ENCODE data around the gene ZBTB18.

The ZBTB18 gene

GRCh38 chr1:244077473-244078220, 26.6 kb downstream of the ZBTB18 start:
- Histone ChIP-seq H3K9ac (ENCODE audit: low read depth, low read length) (no peak overlapping the region), H3K36me3 (ENCODE audit: insufficient read depth, low read length) (no peaks in the 10 kb centered on the region), H3K9me3 (ENCODE audit: insufficient read depth, low read depth, low read length) (no peaks in the 10 kb centered on the region), H3K27me3 (ENCODE audit: insufficient read depth, low read length) (no peaks in the 10 kb centered on the region), H3K4me1 (ENCODE audit: insufficient read depth, low read length) (peaks cover 10% of the 10 kb centered on the region), H3K4me3 (ENCODE audit: low read length) (no peak overlapping the region), H3K27ac (ENCODE audit: low read depth, low read length) (no peak overlapping the region)
- WGBS = 84% methylated on average over 18 of the region's 22 CpGs

GRCh38 chr1:244080343-244080929, 29.4 kb downstream of the ZBTB18 start:
- H3K27ac ChIP-seq (ENCODE audit: low read depth, low read length) = no peak overlapping the region
- H3K4me3 ChIP-seq (ENCODE audit: low read length) = no peak overlapping the region
- 90% methylated on average over 12 of the region's 12 CpGs for WGBS
- H3K4me1 ChIP-seq (ENCODE audit: insufficient read depth, low read length) = peaks cover 2% of the 10 kb centered on the region; the same call in 1 of the 2 replicates
- H3K27me3 ChIP-seq (ENCODE audit: insufficient read depth, low read length) = no peaks in the 10 kb centered on the region
- no peaks in the 10 kb centered on the region for H3K36me3 ChIP-seq (ENCODE audit: insufficient read depth, low read length)
- H3K9me3 ChIP-seq (ENCODE audit: insufficient read depth, low read depth, low read length) = no peaks in the 10 kb centered on the region
- no peak overlapping the region for H3K9ac ChIP-seq (ENCODE audit: low read depth, low read length)

DNA sequence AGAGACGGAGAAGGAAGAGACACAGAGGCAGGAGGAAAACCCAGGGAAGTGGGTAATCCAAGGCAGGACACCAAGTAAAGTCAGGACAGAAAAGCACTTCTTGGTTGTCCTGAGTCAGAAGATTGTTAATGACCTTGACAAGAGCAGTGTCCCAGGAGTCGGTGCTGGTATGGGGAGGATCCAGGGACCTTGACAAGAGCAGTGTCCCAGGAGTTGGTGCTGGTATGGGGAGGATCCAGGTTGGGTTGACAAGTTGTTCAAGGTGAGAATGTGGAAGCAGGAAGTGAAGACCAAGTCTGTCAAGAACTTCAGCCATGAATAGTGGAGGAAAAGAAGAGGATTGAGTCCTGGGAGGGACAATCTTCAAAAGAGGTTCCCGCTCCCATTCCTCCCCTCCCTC, 31.9 kb downstream of the ZBTB18 start:
- H3K4me3 ChIP-seq (ENCODE audit: low read length) = no peak overlapping the region
- WGBS = 95% methylated on average over 2 of the region's 3 CpGs
- H3K9me3 ChIP-seq (ENCODE audit: insufficient read depth, low read depth, low read length) = no peaks in the 10 kb centered on the region
- no peaks in the 10 kb centered on the region for H3K4me1 ChIP-seq (ENCODE audit: insufficient read depth, low read length)
- no peak overlapping the region for H3K27ac ChIP-seq (ENCODE audit: low read depth, low read length)
- H3K27me3 ChIP-seq (ENCODE audit: insufficient read depth, low read length) = no peaks in the 10 kb centered on the region
- no peak overlapping the region for H3K9ac ChIP-seq (ENCODE audit: low read depth, low read length)
- no peaks in the 10 kb centered on the region for H3K36me3 ChIP-seq (ENCODE audit: insufficient read depth, low read length)

- Histone ChIP-seq H3K9me3 (ENCODE audit: insufficient read depth, low read depth, low read length) (no peaks in the 10 kb centered on the region), H3K27ac (ENCODE audit: low read depth, low read length) (no peak overlapping the region), H3K4me3 (ENCODE audit: low read length) (no peak overlapping the region), H3K27me3 (ENCODE audit: insufficient read depth, low read length) (no peaks in the 10 kb centered on the region), H3K36me3 (ENCODE audit: insufficient read depth, low read length) (no peaks in the 10 kb centered on the region), H3K4me1 (ENCODE audit: insufficient read depth, low read length) (no peaks in the 10 kb centered on the region), H3K9ac (ENCODE audit: low read depth, low read length) (no peak overlapping the region)
- 72% methylated on average over 5 of the region's 5 CpGs for WGBS
These were observed 32.4 kb downstream of the ZBTB18 start for GRCh38 chr1:244083383-244083943.

- H3K4me3 ChIP-seq (ENCODE audit: low read length) = no peak overlapping the region
- no peaks in the 10 kb centered on the region for H3K4me1 ChIP-seq (ENCODE audit: insufficient read depth, low read length)
- 79% methylated on average over 3 of the region's 3 CpGs for WGBS
- H3K9ac ChIP-seq (ENCODE audit: low read depth, low read length) = no peak overlapping the region
- H3K9me3 ChIP-seq (ENCODE audit: insufficient read depth, low read depth, low read length) = no peaks in the 10 kb centered on the region
- H3K36me3 ChIP-seq (ENCODE audit: insufficient read depth, low read length) = no peaks in the 10 kb centered on the region
- no peak overlapping the region for H3K27ac ChIP-seq (ENCODE audit: low read depth, low read length)
- H3K27me3 ChIP-seq (ENCODE audit: insufficient read depth, low read length) = no peaks in the 10 kb centered on the region
These were observed 33.7 kb downstream of the ZBTB18 start for GRCh38 chr1:244084763-244085162.

- no peaks in the 10 kb centered on the region for H3K36me3 ChIP-seq (ENCODE audit: insufficient read depth, low read length)
- H3K9ac ChIP-seq (ENCODE audit: low read depth, low read length) = no peak overlapping the region
- H3K4me3 ChIP-seq (ENCODE audit: low read length) = no peak overlapping the region
- H3K9me3 ChIP-seq (ENCODE audit: insufficient read depth, low read depth, low read length) = no peaks in the 10 kb centered on the region
- 90% methylated on average over 2 of the region's 2 CpGs for WGBS
- no peaks in the 10 kb centered on the region for H3K27me3 ChIP-seq (ENCODE audit: insufficient read depth, low read length)
- no peaks in the 10 kb centered on the region for H3K4me1 ChIP-seq (ENCODE audit: insufficient read depth, low read length)
- H3K27ac ChIP-seq (ENCODE audit: low read depth, low read length) = no peak overlapping the region
These were observed 34.8 kb downstream of the ZBTB18 start for GRCh38 chr1:244085891-244086290.

- Histone ChIP-seq H3K36me3 (ENCODE audit: insufficient read depth, low read length) (no peaks in the 10 kb centered on the region), H3K9me3 (ENCODE audit: insufficient read depth, low read depth, low read length) (no peaks in the 10 kb centered on the region), H3K4me3 (ENCODE audit: low read length) (no peak overlapping the region), H3K4me1 (ENCODE audit: insufficient read depth, low read length) (no peaks in the 10 kb centered on the region), H3K9ac (ENCODE audit: low read depth, low read length) (no peak overlapping the region), H3K27ac (ENCODE audit: low read depth, low read length) (no peak overlapping the region), H3K27me3 (ENCODE audit: insufficient read depth, low read length) (no peaks in the 10 kb centered on the region)
- 95% methylated on average over 13 of the region's 13 CpGs for WGBS
These were observed 36.0 kb downstream of the ZBTB18 start for GRCh38 chr1:244087021-244087560.

GRCh38 chr1:244087611-244088010, 36.5 kb downstream of the ZBTB18 start:
- no peaks in the 10 kb centered on the region for H3K4me1 ChIP-seq (ENCODE audit: insufficient read depth, low read length)
- H3K9ac ChIP-seq (ENCODE audit: low read depth, low read length) = no peak overlapping the region
- H3K9me3 ChIP-seq (ENCODE audit: insufficient read depth, low read depth, low read length) = no peaks in the 10 kb centered on the region
- no peak overlapping the region for H3K4me3 ChIP-seq (ENCODE audit: low read length)
- 79% methylated on average over 7 of the region's 7 CpGs for WGBS
- no peaks in the 10 kb centered on the region for H3K36me3 ChIP-seq (ENCODE audit: insufficient read depth, low read length)
- no peak overlapping the region for H3K27ac ChIP-seq (ENCODE audit: low read depth, low read length)
- no peaks in the 10 kb centered on the region for H3K27me3 ChIP-seq (ENCODE audit: insufficient read depth, low read length)

DNA sequence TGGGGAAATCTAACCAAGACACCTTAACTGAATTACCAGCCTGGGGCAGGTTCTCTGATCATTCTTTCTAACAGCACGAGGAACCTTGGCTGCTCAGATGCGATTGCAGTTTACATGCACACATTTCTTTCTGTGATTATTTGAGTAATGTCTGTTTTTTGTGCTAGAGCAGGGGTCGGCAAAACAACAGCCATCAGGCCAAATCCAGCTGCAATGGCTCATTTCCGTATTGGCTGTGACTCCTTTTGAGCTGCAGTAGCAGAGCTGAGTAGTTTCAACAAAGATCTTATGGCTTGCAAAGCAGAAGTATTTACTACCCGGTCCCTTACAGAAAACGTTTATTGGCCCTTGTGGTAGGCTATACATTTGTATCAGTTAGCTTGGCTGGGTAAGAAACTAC, 37.1 kb downstream of the ZBTB18 start:
- Histone ChIP-seq H3K4me1 (ENCODE audit: insufficient read depth, low read length) (no peaks in the 10 kb centered on the region), H3K36me3 (ENCODE audit: insufficient read depth, low read length) (no peaks in the 10 kb centered on the region)
- WGBS = 87% methylated on average over 6 of the region's 6 CpGs

GRCh38 chr1:244089561-244089960, 38.5 kb downstream of the ZBTB18 start:
- no peak overlapping the region for H3K9ac ChIP-seq (ENCODE audit: low read depth, low read length)
- no peaks in the 10 kb centered on the region for H3K9me3 ChIP-seq (ENCODE audit: insufficient read depth, low read depth, low read length)
- WGBS = 92% methylated on average over 8 of the region's 8 CpGs
- H3K4me1 ChIP-seq (ENCODE audit: insufficient read depth, low read length) = no peaks in the 10 kb centered on the region
- H3K36me3 ChIP-seq (ENCODE audit: insufficient read depth, low read length) = no peaks in the 10 kb centered on the region
- no peak overlapping the region for H3K27ac ChIP-seq (ENCODE audit: low read depth, low read length)
- no peak overlapping the region for H3K4me3 ChIP-seq (ENCODE audit: low read length)
- H3K27me3 ChIP-seq (ENCODE audit: insufficient read depth, low read length) = no peaks in the 10 kb centered on the region

More for the DNA sequence above, 37.1 kb downstream of the ZBTB18 start:
- no peak overlapping the region for H3K9ac ChIP-seq (ENCODE audit: low read depth, low read length)
- H3K27me3 ChIP-seq (ENCODE audit: insufficient read depth, low read length) = no peaks in the 10 kb centered on the region
- no peaks in the 10 kb centered on the region for H3K9me3 ChIP-seq (ENCODE audit: insufficient read depth, low read depth, low read length)
- H3K27ac ChIP-seq (ENCODE audit: low read depth, low read length) = no peak overlapping the region
- no peak overlapping the region for H3K4me3 ChIP-seq (ENCODE audit: low read length)

GRCh38 chr1:244090645-244091044, 39.6 kb downstream of the ZBTB18 start:
- WGBS = 96% methylated on average over 3 of the region's 3 CpGs
- no peaks in the 10 kb centered on the region for H3K4me1 ChIP-seq (ENCODE audit: insufficient read depth, low read length)
- H3K27me3 ChIP-seq (ENCODE audit: insufficient read depth, low read length) = no peaks in the 10 kb centered on the region
- H3K27ac ChIP-seq (ENCODE audit: low read depth, low read length) = no peak overlapping the region
- H3K9ac ChIP-seq (ENCODE audit: low read depth, low read length) = no peak overlapping the region
- no peaks in the 10 kb centered on the region for H3K9me3 ChIP-seq (ENCODE audit: insufficient read depth, low read depth, low read length)
- H3K36me3 ChIP-seq (ENCODE audit: insufficient read depth, low read length) = no peaks in the 10 kb centered on the region
- H3K4me3 ChIP-seq (ENCODE audit: low read length) = no peak overlapping the region
